Activated CD8-positive, alpha-beta memory T cell treated with anti-CD3 and anti-CD28 coated beads, Interleukin-2, amount 50 U/mL, for 1 hour (primary cell): ENCODE data around the gene BRD4.

Experiments
- DNase-seq: peaks from one replicate; pipeline ENCODE4 v3.0.0-alpha.2; 2020; ENCODE audit errors: extremely low read depth

The BRD4 gene

DNA sequence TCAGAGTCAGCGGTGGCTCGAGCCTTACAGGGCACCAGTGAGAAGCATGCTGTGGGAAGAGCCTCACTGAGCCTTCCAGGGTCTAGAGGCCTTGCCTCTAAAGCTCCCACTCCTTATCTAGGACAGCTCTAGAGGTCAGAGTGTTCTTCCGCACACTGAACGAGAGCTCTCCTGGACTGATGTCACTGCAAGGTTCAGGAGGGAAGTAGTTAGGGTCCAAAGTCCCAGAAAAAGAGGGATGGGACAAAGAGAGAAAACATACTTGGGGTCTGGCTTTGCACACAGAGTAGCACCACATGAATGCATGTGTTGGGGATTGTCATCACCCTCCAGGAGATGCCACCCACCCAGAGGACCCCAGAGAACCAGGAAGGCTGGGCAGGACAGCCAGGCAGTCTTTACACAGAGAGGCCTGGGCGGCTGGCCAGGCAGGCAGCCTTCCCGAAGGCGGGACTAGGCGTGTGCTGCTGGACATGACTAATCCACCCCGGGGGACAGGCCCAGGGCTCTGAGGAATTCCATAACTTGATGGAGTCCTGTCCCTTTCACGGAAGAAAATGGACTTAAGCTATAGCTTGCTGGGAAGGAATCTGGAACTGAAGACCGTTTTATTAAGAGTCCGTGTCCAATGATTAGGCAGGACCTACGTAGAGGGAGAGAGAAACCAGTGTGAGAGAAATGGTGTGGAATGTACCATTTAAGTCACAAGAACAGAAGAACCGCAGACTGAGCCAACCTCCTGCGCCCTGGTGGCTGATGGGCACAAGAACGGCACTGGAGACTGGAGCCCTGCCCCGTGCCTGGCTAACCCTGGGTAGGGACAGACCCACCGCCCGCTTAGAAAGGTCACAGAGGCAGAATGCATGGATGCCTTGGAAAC is 83.5 kb downstream of the BRD4 start:
- no peak for DNase-seq

DNA sequence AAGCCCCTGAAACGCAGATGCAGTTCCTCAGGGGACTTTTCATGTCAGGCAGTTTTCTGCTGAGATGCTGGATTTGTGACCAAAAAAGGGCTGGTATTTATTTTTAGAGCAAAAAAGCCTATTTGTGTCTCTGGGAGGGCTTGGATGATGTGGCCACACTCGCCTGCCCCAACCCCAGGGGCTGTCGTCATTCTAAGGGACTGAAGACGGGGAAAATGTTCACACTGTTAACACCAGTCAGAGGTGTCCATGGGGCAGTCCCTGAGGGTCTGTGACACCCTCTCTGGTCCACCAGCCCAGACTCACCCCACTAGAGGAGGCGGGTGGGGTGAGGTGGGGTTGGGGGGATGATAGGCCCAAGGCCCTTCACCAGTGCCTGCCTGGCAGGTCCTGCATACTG is 84.2 kb downstream of the BRD4 start:
- no peak for DNase-seq

DNA sequence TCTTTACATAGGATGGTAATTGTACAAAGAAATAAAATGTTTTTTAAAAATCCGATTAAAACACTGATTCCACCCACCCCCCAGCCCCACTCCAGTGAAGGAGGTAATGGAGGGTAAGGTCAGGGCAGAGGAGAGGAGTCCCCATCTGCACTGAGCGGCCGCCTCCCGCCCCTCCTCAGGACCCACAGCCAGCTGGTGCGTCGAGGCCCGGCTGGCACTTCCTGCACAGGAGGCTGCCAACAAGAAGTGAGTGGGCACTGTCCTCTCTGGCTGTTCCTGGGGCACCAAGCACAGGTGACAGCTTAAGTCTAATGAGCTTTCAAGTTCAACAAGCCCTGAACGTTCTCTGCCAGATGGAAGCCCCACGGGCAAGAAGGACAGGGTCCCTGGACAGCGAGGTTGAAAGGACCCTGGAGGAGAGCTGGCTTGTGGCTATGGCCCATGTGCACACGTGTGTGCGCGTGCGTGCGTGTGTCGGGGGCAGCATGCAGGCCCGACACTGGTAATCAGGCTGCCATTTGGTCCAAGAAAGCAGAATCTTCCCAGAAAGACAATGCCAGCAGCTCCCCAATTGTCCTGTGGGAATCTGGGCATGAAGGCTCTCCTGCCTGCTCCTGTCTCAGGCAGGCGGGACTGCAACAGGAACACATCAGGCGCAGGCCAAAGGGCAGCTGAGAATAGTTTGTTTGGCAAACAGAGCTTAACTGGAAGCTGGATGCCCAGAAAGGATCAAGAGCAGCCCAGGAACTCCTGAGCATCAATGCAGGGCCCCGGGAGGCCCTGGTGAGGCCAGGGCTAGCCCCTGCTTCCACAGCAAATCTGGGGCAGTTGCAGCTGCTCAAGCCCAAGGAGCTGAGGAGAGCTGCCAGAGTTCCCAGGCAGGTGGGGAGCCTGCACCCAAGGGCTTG is 85.0 kb downstream of the BRD4 start:
- DNase-seq: no peak

DNA sequence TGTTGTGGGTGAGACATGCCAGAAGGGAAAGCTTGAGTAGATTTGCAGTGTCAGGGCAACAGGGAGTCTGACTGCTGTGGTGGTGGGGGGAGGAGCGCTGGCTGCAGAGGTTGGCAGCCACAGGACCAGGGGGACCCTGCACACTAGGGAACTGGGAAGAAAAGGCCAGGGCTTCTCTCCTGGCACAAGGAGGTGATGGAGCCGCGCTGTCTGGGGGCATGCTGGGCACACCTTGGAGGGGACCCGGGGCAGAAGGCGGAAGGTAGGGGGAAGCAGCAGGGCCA is 86.2 kb downstream of the BRD4 start:
- no peak for DNase-seq

DNA sequence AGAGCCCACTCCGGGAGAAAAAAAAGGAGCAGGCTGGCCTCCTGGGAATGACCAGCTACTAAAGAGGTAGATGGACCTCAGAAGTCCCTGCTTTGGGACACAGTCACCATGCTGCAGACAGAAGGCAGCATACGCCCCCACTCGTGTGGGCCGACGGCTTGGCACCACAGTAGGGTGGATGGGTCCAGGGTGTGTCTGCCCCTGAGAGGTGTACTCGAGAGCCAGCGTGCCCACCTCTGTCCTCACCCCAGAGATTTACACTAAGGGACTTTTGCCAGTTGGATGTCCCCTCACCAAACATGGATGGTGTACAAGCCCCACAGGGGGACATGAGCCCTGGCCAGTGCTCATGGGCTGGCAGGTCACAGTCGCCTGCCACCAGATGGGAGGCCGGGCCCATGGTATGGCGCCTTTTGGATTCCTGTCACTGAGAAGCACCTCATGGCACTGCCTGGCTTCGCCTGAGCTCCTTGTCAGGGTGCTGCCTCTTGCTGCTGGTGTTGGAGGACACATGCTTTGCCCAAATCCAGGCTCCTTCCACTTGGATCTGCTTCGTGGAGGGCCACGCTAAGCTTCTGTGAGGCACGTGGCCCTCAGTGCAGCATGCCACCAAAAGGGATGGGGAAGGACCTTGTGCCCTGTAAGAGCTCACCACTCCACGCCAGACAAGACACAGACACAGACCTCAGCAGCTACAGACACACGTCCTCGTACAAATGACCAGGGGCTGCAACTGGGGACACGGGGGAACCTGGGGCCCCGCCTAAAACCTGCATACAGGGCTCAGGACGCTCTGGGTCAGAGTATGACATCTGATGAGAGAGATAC is 86.8 kb downstream of the BRD4 start:
- no peak for DNase-seq

DNA sequence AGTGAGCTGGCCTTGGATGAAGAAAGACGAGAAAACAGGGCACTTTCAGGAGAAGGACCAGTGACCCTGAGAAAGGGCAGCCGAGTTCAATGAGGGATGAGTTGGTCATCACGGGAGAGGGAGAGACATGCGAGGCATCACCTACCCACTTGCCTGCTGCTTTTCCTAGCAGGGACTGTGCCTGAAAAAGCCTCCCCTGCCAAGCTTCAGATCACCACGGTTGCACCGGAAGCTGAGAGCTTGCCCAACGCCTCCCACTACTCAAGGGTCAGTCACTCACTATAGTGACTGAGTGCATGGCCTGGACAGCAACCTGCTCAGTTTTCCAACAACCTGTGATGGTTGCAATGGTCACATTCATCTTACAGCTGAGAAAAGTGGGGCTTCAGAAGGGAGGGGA is 87.5 kb downstream of the BRD4 start:
- no peak for DNase-seq

DNA sequence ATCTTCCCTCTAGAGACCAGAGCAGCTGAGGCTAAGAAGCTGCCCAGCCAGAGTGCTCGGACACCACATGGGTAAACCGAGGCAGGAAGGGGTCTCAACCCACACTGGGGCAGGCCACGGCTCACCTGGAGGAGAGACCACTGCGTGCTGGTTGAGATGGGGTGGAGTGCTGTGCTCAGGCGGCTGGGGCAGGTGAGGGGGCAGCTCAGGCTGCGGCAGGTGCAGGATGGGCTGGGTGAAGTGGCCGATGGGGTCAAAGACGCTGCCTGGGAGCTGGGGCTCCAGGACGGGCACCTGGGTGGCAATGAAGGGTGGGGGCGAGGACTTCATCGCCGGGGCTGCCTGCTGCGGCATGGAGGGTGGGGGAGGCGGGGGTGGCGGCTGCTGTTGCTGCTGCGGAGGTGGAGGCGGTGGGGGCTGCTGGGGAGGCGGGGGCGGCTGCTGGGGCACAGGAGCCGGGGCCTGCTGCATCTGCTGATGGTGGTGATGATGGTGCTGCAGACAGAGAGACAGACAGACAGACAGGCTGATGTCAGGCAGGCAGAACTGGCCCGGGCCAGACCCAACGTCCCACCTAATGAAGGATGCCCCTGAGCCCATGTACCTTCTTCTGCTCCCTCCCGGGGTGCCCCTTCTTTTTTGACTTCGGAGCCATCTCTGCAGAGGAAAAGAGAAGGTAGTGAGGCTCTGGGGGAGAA is 88.1 kb downstream of the BRD4 start:
- DNase-seq: no peak

DNA sequence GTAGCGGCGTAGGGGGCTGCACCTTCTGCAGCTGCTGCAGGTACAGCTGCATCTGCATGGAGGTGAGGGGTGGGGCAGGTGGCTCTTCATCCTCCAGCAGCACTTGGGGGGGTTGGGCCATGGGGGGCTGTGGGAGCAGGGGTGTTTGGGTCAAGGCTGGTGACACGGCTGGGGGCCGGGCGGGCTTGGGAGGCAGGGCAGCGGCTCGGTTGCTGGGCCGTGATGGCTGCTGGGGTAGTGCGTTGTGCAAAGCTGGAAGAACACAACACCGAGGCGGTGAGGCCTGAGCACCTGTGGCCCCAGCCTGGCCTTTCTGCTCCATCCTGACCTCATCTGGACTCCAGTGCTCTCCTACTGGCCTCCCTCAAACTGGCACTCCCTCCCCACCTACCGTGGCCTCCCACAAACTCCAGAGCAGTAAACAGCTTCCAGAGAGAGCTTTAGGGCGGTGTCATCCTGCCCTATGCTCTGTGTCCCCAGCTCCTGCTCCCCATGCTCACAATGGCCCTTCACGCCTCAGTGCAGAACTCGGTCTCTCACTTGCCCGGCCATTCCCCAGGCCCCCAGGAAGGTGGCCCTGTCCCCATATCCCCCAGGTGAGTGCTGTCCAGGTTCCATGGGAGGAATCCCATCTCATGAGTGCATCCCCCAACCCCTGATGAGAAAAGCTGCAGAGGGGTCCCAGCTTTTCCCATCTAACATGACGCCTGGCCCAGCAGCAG is 88.9 kb downstream of the BRD4 start:
- DNase-seq: no peak

DNA sequence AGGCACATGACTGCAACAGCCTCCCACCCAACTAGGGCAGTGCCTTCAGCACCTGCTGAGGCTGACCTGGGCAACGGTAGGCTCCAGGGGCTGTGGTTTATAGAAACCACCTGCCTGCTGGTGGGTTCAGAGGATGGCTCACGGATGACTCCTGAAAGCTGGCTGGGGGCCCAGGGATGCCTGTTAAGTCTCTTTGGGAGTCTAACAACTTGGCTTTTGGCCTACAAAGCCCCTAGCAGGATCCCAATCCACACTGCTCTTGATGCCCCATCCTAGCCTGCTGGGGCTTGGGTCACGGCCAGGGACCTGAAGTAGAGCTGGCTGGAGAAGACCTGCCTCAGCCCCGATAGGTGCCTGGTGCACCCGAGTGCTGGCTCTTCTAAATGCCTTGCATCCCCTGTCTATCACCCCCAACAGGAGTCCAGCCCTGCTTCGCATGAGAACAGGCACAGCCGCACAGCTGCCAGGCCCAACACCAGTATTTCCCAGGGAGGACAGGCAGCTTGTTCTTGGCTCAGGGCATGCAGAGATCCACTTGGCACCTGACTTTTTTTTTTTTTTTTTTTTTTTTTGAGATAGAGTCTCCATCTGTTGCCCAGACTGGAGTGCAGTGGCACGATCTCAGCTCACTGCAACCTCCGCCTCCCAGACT is 91.0 kb downstream of the BRD4 start:
- no peak for DNase-seq

DNA sequence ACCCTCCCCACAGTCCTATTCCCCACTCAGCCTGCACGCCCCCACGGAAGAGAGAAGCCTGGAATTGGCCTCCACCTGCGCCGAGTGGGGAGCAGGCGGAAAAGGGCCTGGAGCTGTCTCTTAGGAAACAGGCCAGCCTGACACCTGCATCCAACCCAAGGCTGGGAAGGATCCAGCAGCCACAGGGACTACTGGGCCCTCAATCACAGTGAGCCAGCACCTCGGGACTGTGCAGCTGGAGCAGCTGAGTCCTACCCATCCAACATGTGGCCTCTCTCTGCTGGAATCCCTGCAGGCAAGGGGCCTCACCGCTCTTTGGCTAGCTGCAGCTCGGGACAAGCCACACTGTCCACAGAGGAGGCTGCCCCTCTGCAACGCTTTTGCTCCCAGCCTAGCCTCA is 91.8 kb downstream of the BRD4 start:
- no peak for DNase-seq

DNA sequence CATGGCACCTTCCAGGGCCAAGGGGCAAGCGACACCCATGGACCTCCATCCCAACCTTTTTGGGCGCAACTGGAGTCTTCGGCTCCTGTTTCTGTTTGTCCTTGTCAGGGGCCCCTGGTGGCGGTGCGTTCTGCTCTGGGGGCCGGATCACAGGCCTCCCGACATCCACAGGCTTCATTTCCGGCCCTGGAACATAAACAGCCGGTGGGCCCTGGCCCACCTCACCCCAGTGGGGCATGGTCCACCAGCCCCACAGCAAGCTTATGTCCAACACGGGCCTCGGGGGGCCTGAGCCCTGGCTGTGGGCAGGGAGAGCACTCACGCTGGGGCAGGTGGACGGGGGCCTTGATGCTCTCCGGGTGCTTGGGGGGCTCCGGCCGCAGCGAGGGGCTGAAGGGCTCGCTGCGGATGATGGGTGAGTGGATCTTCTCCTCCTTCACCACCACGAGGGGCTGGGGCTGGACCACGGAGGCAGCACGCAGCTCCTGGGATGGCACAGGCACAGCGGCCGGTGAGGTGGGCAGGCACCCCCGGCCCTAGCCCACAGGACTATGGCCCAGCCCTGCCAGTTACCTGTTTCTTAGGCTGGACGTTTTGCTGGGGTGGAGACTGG is 92.9 kb downstream of the BRD4 start:
- no peak for DNase-seq

DNA sequence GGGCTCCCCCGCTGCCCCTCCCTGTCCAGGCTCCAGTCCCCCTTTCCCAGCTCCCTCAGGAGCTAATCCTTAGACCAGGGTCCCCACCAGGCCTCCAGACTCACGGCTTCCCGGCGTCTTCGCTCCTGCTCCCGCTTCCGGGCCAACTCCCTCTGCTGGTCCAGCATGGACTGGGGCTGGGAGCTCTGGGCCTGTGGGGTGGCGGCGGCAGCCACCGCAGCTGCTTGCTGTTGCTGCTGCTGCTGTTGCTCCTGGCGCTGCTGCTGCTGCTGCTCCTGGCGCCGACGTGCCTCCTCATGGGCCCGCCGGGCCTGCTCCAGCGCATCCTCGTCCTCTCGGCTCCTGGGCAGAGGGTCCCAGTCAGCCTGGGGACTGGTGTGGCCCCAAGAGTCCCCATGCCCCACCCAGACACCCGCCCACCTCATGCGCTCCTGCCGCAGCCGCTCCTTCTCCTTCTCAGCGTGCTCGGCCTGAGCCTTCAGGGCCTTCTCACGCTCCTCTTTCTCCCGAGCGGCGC is 93.6 kb downstream of the BRD4 start:
- DNase-seq: no peak

DNA sequence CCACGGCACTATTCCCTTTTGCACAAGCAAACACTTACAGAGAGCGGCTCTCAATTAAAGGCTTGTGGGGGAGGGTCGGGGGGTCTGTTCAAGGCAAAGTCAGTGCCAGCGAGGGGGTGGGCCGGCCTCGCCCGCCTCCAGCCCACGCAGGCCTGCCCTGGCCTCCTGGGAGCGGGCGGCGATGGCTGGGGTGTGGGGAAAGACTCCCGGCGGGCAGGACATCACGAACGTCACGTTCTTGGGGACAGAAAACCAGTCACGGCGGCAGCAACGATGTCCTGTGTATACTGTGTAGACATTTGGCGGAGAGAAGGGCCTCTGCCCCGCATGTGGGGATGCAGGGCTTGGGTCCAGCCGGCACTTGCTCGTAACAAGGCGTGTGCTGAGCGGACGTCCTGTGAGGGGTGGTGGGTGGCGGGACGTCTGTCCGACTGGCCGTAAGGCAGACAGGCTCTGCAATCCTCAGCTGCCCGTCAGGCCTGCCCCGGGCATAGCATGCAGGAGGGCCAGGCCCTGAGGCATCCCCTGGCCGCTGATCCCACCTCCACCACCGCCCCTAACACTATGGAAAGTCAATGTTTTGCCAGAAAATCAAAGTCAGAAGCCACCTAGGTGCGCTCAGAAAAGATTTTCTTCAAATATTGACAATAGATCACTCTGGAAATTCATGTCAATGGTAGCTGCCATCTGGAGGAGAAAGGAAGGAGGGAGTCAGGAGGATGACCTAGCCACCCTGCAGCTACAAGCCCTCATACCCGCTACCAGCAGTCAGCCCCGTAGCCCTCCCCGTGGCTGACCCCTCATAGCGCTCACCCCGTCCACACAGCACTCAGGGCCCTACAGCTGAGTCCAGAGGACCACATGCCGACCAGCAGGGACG is 94.3 kb downstream of the BRD4 start:
- no peak for DNase-seq

DNA sequence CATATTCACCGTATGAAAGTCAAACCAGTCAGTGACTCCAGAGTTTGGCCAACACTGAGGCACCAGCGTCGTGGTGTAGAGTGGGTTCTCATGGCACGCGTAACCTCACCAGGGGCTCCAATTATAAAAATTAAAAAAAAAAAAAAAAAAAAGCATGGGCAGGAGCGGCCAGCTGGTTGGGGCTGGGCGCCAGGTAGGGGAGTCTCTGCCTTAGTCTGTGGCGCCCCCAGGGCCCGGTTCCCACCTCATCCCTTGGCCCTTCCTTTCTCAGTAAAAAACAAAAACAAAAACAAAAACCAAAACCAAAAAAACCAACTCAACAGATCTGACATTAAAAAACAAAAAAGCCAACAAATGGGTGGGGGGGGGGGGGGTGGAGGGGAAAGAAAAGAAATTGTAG is 95.5 kb downstream of the BRD4 start:
- DNase-seq: no peak

DNA sequence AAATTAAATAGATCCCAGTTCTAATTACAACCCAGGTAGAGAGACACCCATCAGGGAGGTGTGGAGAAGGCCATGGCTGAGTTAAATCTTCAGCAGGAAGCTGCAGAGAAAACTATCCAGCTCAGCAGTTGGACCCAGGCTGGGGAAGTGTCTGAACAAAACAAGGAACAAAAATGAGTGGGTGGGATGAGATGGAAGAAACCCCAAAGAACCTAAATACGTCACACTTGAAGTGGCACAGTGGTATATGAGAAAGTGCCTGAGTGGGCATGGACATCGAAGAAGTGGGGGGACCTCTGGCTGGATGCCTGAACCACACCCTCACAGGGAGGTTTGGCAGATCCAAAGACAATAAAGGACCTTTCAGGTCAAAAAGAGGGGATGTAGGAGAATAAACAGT is 96.6 kb downstream of the BRD4 start:
- DNase-seq: no peak

DNA sequence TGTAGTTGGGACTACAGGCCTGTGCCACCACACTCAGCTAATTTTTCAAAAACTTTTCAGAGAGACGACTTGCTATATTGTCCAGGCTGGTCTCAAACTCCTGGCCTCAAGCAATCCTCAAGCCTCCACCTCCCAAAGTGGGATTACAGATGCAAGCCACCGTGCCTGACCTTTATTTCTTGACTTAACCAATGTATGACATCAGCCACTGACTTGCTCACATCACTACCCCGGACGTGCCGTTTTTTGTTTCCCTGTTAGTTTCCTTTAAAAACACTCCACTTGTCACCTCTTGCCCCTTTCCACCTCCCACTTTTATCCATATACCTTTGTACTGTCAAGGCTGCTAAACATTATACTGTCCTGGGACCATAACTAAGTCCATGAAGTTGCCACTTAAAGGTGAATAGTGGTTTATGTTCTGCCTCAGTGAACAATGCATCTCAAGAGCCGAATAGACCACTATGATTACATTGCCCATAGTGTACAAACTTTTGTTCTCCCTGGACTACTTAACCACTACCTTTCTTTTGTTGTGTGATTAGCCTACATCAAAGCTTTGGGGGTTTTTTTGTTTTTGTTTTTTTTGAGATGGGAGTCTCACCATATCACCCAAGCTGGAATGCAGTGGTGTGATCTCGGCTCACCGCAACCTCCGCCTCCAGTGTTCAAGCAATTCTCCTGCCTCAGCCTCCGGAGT is 97.8 kb downstream of the BRD4 start:
- no peak for DNase-seq

DNA sequence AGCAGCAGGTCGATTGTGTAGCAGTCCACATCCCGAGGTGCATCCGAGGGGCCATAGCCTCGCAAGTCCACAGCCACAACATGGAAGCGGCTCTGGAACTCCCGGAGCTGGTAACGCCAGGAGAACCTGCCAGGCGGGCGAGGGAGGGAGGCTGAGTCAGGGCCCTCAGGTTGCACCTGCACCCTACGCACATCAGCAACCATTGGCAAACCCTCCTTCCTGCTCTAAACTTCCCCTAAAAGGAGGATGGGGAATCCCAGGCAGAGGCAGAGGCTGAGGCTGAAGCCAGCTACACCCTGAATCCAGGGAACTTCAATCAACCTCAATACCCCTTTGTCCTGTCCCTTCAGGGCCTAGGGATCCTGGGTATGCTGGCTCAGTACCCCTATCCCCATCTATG is 101.1 kb downstream of the BRD4 start:
- DNase-seq: no peak

DNA sequence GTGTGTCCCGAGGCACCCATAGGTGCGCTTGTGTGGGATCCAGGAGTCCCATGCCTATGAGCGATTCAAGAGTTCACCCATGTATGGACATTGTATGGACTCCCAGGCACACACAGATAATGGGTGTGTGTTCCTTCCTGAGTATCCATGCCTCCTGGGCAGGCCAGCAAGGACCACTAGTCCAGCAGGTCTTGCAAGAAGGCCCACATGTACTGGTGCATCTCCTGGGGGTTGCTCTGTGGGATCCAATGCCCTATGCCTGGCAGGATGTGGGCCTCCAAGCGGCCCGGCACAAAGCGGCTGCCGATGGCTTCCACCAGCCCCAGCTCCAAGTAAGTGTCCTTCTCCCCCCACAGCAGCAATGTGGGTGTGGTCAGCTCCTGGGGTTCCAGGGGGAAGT is 105.1 kb downstream of the BRD4 start:
- no peak for DNase-seq
